ENCODE results near the gene SNF8.
A peak's percentile ranks its signal among the peaks of the same experiment; 100 is the strongest.
"Not testable (repeated sequence)": the region's sequence is repeated elsewhere in the genome, so short reads cannot be mapped to it uniquely, and the experiment has no call there.

SNF8 gene, protein sequence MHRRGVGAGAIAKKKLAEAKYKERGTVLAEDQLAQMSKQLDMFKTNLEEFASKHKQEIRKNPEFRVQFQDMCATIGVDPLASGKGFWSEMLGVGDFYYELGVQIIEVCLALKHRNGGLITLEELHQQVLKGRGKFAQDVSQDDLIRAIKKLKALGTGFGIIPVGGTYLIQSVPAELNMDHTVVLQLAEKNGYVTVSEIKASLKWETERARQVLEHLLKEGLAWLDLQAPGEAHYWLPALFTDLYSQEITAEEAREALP

GRCh38 chr17:48944515-48945260 lies at the start of gene SNF8:
SNF8 (minus strand) TSS chr17:48944842; CDS start chr17:48944734, 108 bp downstream.
- peak; percentile 91 for DNase-seq

- DNase-seq: no peak
These were observed 49.3 kb upstream of the SNF8 start for GRCh38 chr17:48993951-48994350.

DNA sequence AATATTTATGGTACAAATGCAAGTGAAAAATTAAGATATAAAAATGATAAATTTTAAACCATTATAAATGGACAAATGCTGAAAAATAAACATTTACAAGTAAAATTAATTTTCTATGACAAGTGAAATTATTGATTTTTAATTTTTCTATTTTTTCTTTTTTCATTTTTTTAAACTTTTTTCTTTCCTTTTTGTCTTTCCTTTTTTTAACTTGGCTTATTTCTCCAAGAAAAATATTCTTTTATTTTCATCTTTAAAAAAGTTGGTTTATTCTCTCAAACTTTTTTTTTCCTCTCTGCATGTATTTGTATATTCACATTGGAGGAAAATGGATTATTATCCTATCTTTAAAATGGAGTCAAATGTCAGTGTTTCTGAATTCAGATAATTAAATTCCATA lies 48.7 kb upstream of the SNF8 start:
- no peak for DNase-seq

GRCh38 chr17:48992444-48992843 lies 47.8 kb upstream of the SNF8 start:
- DNase-seq: no peak

GRCh38 chr17:48990882-48991357 lies 46.3 kb upstream of the SNF8 start:
- no peak for DNase-seq

GRCh38 chr17:48989100-48989499 lies 44.5 kb upstream of the SNF8 start:
- no peak for DNase-seq

DNA sequence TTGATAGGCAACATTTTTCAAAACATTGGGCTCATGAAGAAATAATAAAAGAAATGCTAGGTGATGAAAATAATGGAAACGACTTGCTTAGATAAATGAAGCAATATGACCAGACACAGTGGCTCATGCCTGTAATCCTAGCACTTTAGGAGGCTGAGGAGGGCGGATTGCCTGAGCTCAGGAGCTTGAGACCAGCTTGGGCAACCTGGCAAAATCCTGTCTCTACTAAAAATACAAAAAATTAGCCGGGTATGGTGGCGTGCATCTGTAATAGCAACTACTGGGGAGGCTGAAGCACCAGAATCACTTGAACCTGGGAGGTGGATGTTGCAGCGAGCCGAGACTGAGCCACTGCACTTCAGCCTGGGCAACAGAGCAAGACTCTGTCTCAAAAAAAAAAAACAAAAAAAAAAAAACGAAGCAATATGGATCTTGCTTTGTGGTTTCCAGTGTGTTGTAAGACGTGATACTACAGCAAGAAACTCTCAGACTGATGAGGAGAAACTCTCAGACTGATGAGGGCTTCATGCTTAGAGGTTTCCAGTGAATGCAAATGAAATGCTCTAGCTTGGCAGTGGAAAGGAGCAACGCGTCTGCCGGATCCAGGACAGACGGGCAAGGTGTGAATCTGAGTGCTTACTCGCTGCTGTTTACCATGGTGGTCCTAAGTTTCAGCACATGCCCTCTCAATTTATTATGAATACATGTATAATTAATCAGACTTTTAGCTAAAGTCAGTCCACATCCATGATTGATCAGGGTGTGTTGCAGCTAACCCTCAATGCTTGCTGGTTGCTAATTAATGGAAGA lies 41.0 kb upstream of the SNF8 start:
- DNase-seq: no peak

GRCh38 chr17:48981927-48982539 lies 37.4 kb upstream of the SNF8 start:
- DNase-seq: no peak

GRCh38 chr17:48973806-48974205 lies 29.2 kb upstream of the SNF8 start:
- DNase-seq: no peak

DNA sequence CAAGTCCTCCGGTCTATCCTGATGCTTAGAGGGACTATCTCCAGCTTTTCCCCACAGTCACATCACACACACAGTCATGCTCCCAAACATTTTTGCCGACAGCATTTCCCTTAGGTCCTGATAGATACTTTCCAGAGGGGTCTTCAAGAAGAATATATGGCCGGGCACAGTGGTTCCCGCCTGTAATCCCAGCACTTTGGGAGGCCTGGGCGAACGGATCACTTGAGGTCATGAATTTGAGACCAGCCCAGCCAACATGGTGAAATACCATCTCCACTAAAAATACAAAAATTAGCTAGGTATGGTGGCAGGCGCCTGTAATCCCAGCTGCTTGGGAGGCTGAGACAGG lies 28.1 kb upstream of the SNF8 start:
- DNase-seq: no peak

GRCh38 chr17:48970865-48971687 lies 26.4 kb upstream of the SNF8 start:
- DNase-seq: no peak

DNA sequence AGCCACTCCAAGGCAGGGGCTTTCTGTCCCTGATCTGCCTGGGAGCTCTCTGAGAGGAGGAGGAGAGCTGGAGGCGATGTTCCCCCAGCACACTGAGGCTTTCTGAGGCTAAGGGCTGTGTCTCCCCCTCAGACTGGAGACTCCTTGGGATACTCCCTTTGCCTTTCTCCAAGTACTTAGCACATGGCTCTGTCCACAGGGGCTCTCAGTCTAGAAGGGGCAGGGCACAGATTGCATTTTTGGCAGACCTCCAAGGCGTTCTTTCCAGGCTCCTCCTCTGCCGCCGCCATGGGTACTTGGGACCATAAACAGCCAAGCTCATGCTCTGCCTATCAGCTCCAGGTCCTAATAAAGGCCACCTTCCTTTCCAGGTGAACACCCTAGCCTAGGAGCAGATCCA lies 25.6 kb upstream of the SNF8 start:
- no peak for DNase-seq

GRCh38 chr17:48961516-48962233 lies 17.0 kb upstream of the SNF8 start:
- no peak for DNase-seq

DNA sequence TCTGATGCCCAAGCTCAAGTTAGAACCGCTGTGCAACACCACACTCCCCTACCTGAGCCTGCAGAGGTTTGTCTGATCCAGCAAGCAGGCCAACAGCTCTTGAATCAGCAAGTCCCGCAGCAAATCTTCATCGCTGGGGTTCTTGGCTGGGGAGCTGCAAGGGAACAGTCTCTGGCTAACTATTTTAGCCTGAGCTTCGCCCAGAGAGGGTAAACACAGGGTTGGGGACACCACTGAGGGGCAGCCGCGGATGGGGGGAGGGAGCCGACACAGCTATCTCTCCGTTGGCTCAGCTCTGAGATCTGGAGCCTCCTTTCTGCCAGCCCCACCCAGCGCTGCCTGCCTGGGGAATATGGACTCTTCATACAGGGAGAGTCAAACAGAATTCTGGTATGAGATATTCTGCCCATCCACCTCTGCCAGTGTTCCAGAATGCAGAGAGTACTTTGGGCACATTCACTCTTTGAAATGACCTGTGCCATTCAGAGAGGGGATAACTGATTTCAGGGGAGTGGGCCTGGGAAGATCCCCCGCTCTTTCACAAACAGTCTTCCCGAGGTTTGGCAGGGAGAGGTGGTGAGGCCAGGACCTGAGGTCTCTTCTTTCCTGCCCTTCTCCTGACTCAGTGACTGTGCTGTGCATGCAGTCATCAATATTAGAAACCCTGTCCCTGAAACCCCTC lies 16.3 kb upstream of the SNF8 start:
- no peak for DNase-seq

DNA sequence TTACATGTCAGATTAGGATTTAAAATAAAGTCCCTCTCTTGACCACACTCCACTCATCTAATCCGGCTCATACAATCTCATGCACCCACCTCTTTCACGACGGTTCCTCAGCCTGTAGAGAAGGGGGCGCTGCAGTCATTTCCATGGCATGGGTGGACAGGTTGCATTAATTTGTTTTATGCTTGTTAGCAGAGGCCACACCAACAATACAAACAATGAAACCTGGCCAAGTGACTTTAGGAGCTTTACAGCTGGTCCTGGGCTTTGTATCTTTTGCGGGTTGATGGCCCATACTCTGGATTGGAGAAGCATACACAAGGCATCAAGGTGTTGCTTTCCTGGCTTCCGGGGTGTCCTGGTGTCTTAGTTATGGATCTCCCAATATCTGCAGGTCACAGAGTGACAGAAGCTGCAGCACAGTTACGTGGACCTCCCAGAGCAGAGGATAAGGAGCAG lies 9.7 kb upstream of the SNF8 start:
- no peak for DNase-seq

DNA sequence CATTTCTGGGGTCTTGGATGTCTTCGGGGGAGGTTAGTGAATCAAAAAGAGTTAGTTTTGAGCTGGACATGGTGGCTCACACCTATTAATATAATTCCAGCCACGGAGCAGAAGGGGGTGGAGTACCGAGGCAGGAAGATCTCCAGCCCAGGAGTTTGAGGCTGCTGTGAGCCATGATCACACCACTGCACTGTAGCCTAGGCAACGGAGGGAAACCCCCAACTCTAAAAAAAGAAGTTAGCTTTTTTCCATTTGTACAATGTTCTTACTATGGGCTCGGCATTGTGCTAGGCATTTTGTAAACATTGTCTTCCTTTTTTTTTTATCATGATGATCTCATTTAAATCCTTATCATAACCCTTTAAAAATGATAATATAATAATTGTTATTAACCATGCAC lies 8.3 kb upstream of the SNF8 start:
- DNase-seq: no peak

GRCh38 chr17:48951572-48951971 lies 6.9 kb upstream of the SNF8 start:
- no peak for DNase-seq

GRCh38 chr17:48945261-48945651 lies 614 bp upstream of the SNF8 start:
- not testable (repeated sequence) for DNase-seq

DNA sequence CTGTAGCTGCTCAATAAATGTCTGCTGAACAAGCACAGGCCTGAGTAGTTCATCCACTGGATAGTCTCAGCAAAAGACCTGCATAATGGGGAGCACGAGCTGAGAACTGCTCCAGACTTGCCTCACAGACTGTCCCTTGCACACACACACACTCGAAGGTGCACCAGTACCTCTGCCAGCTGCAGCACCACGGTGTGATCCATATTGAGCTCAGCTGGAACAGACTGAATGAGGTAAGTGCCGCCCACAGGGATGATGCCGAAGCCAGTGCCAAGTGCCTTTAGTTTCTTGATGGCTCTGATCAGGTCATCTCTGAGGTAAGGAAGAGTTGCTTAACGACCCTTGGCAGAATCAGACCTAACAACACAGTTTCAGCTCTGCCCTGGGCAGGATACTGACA lies 11.6 kb downstream of the SNF8 start:
- DNase-seq: no peak

DNA sequence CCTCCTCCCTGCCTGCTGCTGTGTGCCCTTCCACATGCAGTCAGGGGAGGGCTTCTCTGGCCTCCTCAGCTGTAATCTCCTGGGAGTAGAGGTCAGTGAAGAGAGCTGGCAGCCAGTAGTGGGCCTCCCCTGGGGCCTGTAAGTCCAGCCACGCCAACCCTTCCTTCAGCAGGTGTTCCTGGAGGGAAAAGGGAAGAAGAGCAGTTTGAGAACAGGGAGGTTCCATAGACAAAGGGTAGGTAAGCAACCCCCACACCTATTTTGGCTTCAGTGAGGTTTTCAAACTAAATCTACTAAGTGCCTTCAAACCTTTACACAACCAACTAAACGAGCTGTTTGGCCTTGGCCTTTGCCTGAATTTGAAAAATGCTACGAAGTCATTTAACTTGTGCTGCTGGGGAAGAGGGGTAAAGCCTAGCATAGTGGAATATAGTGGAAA lies 14.2 kb downstream of the SNF8 start:
- DNase-seq: no peak

DNA sequence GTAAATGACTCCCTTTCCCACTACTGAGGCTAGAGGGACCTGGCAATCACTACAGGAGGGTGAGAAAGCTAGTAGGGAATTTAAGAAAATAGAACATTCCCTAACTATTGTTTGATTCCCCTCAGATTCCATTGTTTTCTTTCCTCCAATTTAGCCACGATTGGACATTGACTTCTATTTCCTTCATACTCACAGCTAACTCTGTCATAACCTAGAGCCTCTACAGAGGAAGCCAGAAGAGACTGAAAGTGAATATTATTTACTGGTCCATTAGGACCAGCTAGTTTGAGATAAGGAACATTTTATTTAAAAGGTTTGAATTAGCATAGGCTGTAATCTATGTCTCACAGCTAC lies 14.9 kb downstream of the SNF8 start:
- no peak for DNase-seq

Measured in CD4-positive, alpha-beta T cell treated with Interleukin-17A for 1 hour (primary cell).